ENCODE results near the gene P4HA3.

P4HA3 gene

GRCh38 chr11:74221816-74222215 is 89.6 kb downstream of the P4HA3 start:
- DNase-seq (ENCODE audit: insufficient read length), result no peak
- no peak for TF ChIP-seq POLR2A (IDR thresholded peaks at IDR 0.05; ENCODE audit: low read depth, low read length)
- TF ChIP-seq POLR2AphosphoS5 (IDR thresholded peaks at IDR 0.05; ENCODE audit: low read depth, low read length), result no peak
- no peak for TF ChIP-seq TAF1 (IDR thresholded peaks at IDR 0.05; ENCODE audit: borderline replicate concordance, low read depth, low read length)
- no peak for FAIRE-seq

- DNase-seq (ENCODE audit: insufficient read length) (no peak), FAIRE-seq (no peak)
- TF ChIP-seq TAF1 (IDR thresholded peaks at IDR 0.05; ENCODE audit: borderline replicate concordance, low read depth, low read length) (no peak), POLR2AphosphoS5 (IDR thresholded peaks at IDR 0.05; ENCODE audit: low read depth, low read length) (no peak), POLR2A (IDR thresholded peaks at IDR 0.05; ENCODE audit: low read depth, low read length) (no peak)
Observed at GRCh38 chr11:74220376-74220775, 91.1 kb downstream of the P4HA3 start.
